ENCODE measurements around the gene IFNL1.
"Not testable (repeated sequence)": the region's sequence is repeated elsewhere in the genome, so short reads cannot be mapped to it uniquely, and the experiment has no call there.

Gene IFNL1

DNA sequence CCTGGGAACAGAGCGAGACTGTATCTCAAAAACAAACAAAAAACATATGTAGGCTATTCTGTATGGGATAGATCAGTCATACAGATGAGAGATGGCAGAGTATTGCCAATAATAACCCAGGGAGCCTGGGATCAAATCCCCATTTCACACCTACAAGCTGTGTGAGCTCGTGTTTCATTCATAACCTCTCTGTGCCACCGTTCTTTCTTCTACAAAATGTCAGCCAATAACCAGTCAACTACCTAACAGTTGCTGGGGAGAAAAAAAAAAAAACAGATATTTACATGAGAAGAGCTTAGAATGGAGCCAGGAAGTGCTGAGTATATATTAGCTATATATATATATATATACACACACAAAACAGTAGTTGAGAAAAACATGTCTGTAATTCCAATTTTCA, 34.5 kb upstream of the IFNL1 start:
- DNase-seq (ENCODE audit: extremely low read depth, insufficient read length): no peak
- Histone ChIP-seq H3K36me3 (ENCODE audit: control insufficient read depth, insufficient read depth, low read length) (no peaks in the 10 kb centered on the region), H3K4me3 (replicated peaks; ENCODE audit: low read depth, low read length) (no peak overlapping the region), H3K27me3 (replicated peaks; ENCODE audit: control insufficient read depth, insufficient read depth, low read length) (no peaks in the 10 kb centered on the region; the same call in 1 of the 2 replicates)
- TF ChIP-seq, protein P1, sequence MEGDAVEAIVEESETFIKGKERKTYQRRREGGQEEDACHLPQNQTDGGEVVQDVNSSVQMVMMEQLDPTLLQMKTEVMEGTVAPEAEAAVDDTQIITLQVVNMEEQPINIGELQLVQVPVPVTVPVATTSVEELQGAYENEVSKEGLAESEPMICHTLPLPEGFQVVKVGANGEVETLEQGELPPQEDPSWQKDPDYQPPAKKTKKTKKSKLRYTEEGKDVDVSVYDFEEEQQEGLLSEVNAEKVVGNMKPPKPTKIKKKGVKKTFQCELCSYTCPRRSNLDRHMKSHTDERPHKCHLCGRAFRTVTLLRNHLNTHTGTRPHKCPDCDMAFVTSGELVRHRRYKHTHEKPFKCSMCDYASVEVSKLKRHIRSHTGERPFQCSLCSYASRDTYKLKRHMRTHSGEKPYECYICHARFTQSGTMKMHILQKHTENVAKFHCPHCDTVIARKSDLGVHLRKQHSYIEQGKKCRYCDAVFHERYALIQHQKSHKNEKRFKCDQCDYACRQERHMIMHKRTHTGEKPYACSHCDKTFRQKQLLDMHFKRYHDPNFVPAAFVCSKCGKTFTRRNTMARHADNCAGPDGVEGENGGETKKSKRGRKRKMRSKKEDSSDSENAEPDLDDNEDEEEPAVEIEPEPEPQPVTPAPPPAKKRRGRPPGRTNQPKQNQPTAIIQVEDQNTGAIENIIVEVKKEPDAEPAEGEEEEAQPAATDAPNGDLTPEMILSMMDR (IDR thresholded peaks at IDR 0.05; ENCODE audit: insufficient read depth, low read length, poor library complexity, severe bottlenecking): no peak

GRCh38 chr19:39262496-39262895, 33.7 kb upstream of the IFNL1 start:
- DNase-seq (ENCODE audit: extremely low read depth, insufficient read length): no peak
- Histone ChIP-seq H3K4me3 (replicated peaks; ENCODE audit: low read depth, low read length) (no peak overlapping the region), H3K36me3 (ENCODE audit: control insufficient read depth, insufficient read depth, low read length) (no peaks in the 10 kb centered on the region), H3K27me3 (replicated peaks; ENCODE audit: control insufficient read depth, insufficient read depth, low read length) (no peaks in the 10 kb centered on the region; the same call in 1 of the 2 replicates)
- TF ChIP-seq, protein P1 (IDR thresholded peaks at IDR 0.05; ENCODE audit: insufficient read depth, low read length, poor library complexity, severe bottlenecking): no peak

DNA sequence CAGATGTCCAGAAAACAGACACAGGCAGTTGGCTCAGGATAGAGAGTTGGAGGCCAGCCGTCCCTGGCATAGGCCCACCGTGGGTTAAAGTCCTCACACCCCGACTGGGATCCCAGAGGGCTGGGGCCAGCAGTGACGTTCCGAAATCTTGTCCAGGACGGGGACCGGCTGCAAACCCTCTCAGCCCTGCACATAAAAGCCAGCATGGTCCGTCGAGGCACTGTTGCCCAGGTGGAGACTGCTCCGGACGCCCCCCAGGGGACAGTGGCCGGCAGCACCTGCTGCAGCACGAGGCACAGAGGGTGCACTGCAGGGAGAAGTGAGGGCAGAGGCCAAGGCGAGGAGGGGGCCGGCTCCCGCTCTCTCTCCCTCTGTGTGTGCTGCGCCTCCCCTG, 32.3 kb upstream of the IFNL1 start:
- no peaks in the 10 kb centered on the region; the same call in 1 of the 2 replicates for H3K27me3 ChIP-seq (replicated peaks; ENCODE audit: control insufficient read depth, insufficient read depth, low read length)
- no peak for DNase-seq (ENCODE audit: extremely low read depth, insufficient read length)
- TF ChIP-seq, protein P1 (IDR thresholded peaks at IDR 0.05; ENCODE audit: insufficient read depth, low read length, poor library complexity, severe bottlenecking): no peak
- no peaks in the 10 kb centered on the region for H3K36me3 ChIP-seq (ENCODE audit: control insufficient read depth, insufficient read depth, low read length)
- no peak overlapping the region for H3K4me3 ChIP-seq (replicated peaks; ENCODE audit: low read depth, low read length)

DNA sequence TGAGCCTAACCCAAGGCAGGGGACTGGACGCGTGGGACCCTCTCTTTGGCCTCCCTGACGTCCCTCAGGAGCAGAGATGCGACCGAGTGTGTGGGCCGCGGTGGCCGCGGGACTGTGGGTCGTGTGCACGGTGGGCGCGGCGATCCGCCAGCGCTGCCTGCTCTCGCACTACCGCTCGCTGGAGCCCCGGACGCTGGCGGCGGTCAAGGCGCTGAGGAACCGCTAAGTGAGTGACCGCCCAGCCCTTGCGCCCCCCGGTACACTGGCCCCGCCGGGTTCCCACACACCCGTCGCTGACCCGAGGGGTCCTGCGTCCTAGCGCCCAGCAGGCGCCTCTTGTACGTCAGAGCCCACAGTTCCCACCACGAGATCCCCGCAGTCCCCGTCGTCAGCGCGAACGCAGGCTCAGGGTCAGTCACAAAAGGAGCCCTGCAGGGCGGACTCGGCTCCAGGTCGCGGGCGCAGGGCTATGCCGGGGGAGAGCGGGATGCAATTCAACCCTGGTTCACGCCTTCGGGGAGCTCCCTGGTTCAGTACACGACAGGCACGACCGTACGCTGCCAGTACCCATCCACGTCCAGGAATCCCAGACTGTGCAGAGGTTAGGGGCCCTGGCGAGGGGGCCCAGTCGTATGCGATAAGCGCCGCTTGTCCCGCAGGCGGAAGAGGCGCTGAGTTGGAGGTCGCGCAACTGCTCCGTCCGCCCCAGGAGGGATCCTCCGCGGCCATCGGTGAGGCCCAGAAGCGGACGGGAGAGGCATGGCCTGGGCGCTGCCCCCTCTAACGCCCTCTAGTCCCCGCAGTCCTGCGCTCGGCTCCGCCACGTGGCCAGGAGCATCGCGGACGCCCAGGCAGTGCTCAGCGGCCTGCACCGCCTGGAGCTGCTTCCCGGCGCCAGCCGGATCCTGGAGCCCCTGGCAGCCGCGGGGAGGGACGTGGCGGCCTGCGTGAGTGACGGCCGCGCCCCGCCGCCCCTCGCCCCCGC, 31.6 kb upstream of the IFNL1 start:
- no peaks in the 10 kb centered on the region; the same call in 1 of the 2 replicates for H3K27me3 ChIP-seq (replicated peaks; ENCODE audit: control insufficient read depth, insufficient read depth, low read length)
- TF ChIP-seq, protein P1 (IDR thresholded peaks at IDR 0.05; ENCODE audit: insufficient read depth, low read length, poor library complexity, severe bottlenecking): no peak
- DNase-seq (ENCODE audit: extremely low read depth, insufficient read length): no peak
- no peaks in the 10 kb centered on the region for H3K36me3 ChIP-seq (ENCODE audit: control insufficient read depth, insufficient read depth, low read length)
- no peak overlapping the region for H3K4me3 ChIP-seq (replicated peaks; ENCODE audit: low read depth, low read length)

- H3K4me3 ChIP-seq (replicated peaks; ENCODE audit: low read depth, low read length): no peak overlapping the region
- DNase-seq (ENCODE audit: extremely low read depth, insufficient read length): no peak
- H3K36me3 ChIP-seq (ENCODE audit: control insufficient read depth, insufficient read depth, low read length): no peaks in the 10 kb centered on the region
- no peaks in the 10 kb centered on the region; the same call in 1 of the 2 replicates for H3K27me3 ChIP-seq (replicated peaks; ENCODE audit: control insufficient read depth, insufficient read depth, low read length)
- TF ChIP-seq, protein P1 (IDR thresholded peaks at IDR 0.05; ENCODE audit: insufficient read depth, low read length, poor library complexity, severe bottlenecking): no peak
Measured at GRCh38 chr19:39265321-39265916, 30.8 kb upstream of the IFNL1 start.

DNA sequence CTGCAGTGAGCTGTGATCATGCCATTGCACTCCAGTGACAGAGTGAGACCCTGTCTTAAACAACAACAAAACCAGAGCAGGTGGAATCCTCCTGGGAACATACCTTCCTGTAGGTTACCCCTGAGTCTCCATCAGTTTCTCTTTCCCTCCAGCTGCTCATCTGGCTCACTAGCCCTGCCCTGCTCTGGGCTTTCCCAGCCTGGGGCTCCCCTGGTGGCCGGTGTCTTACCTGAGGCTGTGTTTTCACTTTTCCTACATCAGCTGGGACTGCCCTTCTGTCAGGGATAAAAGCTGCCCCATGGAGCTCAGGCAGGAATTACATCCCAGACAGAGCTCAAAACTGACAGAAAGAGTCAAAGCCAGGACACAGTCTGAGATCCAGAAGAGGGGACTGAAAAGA, 28.1 kb upstream of the IFNL1 start, which contains the start of gene IFNL2:
Gene IFNL2 (plus strand): TSS at position 312 of the 400 bp plus-strand sequence. CDS start 173 bp downstream, outside the sequence.
- H3K4me3 ChIP-seq (replicated peaks; ENCODE audit: low read depth, low read length): not testable (repeated sequence)

GRCh38 chr19:39268531-39269223, 27.5 kb upstream of the IFNL1 start:
- H3K36me3 ChIP-seq (ENCODE audit: control insufficient read depth, insufficient read depth, low read length); H3K4me3 ChIP-seq (replicated peaks; ENCODE audit: low read depth, low read length); H3K27me3 ChIP-seq (replicated peaks; ENCODE audit: control insufficient read depth, insufficient read depth, low read length); DNase-seq (ENCODE audit: extremely low read depth, insufficient read length): not testable (repeated sequence)

More for the DNA sequence above, 28.1 kb upstream of the IFNL1 start, which contains the start of gene IFNL2:
- not testable (repeated sequence) for H3K36me3 ChIP-seq (ENCODE audit: control insufficient read depth, insufficient read depth, low read length); DNase-seq (ENCODE audit: extremely low read depth, insufficient read length); H3K27me3 ChIP-seq (replicated peaks; ENCODE audit: control insufficient read depth, insufficient read depth, low read length)

- H3K4me3 ChIP-seq (replicated peaks; ENCODE audit: low read depth, low read length); H3K27me3 ChIP-seq (replicated peaks; ENCODE audit: control insufficient read depth, insufficient read depth, low read length); H3K36me3 ChIP-seq (ENCODE audit: control insufficient read depth, insufficient read depth, low read length); DNase-seq (ENCODE audit: extremely low read depth, insufficient read length): not testable (repeated sequence)
Measured at GRCh38 chr19:39269369-39269768, 26.8 kb upstream of the IFNL1 start.
